A172 (cell line): ENCODE results near the gene OR2A7. TPM values are rescaled to one million over a fixed set of nuclear protein-coding genes. Genes with fewer than 3 reads are reported as not detected.
"Not testable (repeated sequence)": the region's sequence is repeated elsewhere in the genome, so short reads cannot be mapped to it uniquely, and the experiment has no call there.

Source experiments
- DNase-seq: peaks from one replicate; pipeline ENCODE4 v3.0.0-alpha.2; 2015; ENCODE audit warnings: low spot score
- total RNA-seq: library from RNA; depleted of rRNA; stranded (reverse); fragments of >200 nt; shearing (Covaris generic); gene quantifications from 2 replicates; pipeline ENCODE4 v1.2.3, GENCODE V29; 2014; rRNA removed

OR2A7 gene
- total RNA-seq, 1 experiment from 2014 or later: not detected

- no peak for DNase-seq
Measured at GRCh38 chr7:144255471-144255897, 9.1 kb downstream of the OR2A7 start.

DNA sequence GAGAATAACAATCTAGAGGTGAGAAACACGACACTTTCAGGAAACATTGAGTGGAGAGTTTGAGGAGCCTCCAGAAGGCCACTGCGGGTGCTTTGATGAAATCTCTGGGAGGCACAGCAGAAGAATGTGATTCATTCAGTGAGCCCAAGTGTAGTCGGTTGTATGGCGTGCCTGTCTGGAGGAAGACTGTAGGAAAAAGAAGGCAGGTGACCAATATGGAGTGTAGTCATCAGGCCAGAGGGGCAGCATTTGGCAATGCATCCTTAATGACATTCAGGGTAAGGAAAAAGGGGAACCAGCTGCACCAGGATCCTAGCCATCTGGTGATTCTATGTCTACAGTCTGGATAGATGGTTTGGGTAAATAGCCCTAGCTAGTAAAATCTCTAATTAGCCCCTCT lies 12.3 kb downstream of the OR2A7 start:
- not testable (repeated sequence) for DNase-seq

- not testable (repeated sequence) for DNase-seq
Measured at GRCh38 chr7:144247674-144248330, 16.8 kb downstream of the OR2A7 start.

GRCh38 chr7:144246967-144247366 lies 17.6 kb downstream of the OR2A7 start:
- DNase-seq: not testable (repeated sequence)

- DNase-seq: not testable (repeated sequence)
Measured at GRCh38 chr7:144245372-144245771, 19.2 kb downstream of the OR2A7 start.

- not testable (repeated sequence) for DNase-seq
Measured at GRCh38 chr7:144239365-144239764, 25.2 kb downstream of the OR2A7 start, which contains the start of gene OR2A42. TSS of gene OR2A42 (minus strand) at chr7:144239605. CDS start at chr7:144232843, 6,762 bp downstream.

DNA sequence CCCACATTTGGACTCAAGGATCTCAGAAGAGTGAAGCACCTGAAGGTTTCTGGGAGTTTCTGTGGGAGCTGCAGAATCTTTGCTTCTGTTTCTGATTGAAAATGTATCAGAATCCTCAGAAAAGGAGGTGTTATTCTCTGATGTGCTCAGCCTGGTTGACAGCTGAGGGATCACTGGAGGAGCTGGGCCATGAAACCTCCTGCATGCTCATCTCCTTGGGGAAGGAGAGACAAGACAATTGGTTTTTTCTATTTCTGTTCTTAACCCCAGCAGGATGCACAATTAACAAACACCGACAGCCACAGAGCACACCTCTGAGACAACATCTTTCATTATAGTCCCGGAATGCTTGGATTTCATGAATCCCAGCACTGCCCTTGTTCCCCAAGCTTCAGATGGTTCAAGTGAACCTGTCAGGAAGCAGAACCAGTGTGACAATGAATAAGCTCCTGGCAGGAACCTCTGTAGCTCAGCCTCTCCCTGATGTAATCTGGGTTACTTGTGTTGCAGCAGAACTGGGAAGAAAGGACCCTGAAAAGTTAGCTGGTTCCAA lies 26.0 kb downstream of the OR2A7 start:
- DNase-seq: not testable (repeated sequence)

DNA sequence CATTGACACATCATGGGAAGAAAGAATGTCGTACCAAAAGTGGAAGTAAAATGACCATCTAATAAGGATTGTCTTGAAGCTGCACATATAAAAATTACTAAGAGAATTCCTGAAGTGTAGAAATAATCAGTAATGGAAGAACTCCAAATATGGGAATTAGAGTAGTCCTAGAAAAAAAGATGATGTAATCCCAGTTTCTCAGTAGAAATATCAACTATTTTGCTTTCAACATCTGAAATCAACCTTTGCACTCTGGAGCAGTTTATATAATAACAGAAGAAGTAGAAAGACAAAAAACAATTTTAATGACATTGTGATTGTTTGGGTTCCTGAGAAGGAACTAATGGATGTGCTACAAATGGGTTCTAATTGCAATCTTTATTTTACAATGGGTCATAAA lies 31.6 kb downstream of the OR2A7 start:
- DNase-seq: not testable (repeated sequence)

GRCh38 chr7:144231027-144231426 lies 33.6 kb downstream of the OR2A7 start:
- DNase-seq: not testable (repeated sequence)

DNA sequence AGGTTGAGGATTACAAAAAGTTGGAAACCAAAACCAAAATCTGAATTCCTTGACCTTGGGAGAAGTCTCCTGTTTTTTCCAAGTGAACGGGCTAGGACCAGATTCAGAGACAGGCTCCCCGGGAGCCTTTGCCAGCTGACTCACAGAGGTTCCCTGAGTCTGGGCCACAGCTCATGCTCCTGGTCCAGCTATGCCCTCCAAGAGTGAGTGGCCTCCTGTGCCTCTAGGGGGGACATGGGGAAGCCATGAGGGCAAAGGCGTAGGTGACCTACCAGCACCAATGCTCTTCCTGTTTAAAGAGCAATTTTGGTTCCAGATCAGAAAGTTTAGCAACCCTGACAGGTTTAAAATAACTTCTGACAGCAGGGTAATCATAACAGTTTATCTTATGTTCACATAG lies 35.8 kb downstream of the OR2A7 start:
- not testable (repeated sequence) for DNase-seq

DNA sequence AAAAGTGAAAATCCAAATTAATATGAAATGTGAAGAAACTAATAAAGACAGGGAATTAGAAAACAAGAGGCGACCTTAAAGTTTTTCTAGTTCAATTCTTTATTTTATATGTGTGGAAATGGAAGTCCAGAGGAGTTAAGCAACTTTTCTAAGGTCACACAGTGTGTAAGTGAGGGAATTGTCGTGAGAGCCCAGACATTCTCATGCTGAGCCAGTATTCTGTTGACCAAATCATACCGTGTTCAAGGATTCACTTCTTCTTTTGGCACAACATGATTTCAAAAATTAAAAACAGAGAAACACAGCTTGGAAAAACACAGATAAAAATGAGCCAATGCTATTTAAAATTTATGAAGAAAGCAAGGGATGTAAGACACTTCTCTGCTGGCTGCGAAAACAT lies 37.7 kb downstream of the OR2A7 start:
- DNase-seq: not testable (repeated sequence)

DNA sequence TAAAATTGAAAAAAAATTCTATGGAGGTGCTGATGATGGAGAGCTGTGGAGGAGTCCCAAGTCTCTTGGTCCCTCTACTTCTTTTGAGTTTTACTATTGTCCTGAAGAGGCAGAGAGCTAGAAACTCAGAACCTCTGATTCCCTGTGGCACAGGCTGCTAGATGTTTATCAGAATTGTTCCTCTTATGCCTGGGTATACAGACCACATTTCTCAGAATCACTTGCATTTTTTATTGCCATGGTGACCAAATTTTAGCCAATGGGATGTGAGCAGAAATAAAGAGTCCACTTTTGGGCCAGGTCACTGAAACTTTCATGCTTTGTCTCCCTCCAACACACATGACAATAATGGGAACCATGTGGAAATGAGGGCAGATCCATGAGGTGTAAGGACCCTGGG lies 40.9 kb downstream of the OR2A7 start:
- DNase-seq: not testable (repeated sequence)

DNA sequence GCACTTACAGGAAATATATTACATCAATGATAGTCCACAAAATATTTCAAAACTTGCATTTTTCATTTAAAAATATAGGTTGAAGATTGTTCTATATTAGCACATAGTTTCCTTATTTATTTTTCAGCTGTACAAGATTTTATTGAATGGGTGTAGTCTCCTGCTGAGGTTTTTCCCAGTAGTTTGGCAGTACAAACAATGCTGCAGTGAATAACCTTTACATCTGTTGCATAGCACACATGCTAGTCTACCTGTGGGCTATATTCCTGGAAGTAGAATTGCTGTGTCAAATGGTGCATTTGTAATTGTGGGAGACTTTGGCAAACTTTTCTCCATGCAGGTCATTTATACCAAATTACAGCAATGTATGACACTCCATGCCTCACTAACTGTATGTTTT lies 44.1 kb downstream of the OR2A7 start:
- not testable (repeated sequence) for DNase-seq

GRCh38 chr7:144219149-144219548 lies 45.4 kb downstream of the OR2A7 start:
- DNase-seq: not testable (repeated sequence)

GRCh38 chr7:144218581-144218980 lies 46.0 kb downstream of the OR2A7 start:
- DNase-seq: not testable (repeated sequence)

GRCh38 chr7:144217200-144217599 lies 47.4 kb downstream of the OR2A7 start:
- not testable (repeated sequence) for DNase-seq

Other genes starting within 250 kb of the OR2A7 start
- not detected in 2 replicates for gene OR2A5, start 215.8 kb downstream of the OR2A7 start, total RNA-seq
- not detected in 2 replicates for gene OR2A25, start 195.0 kb downstream of the OR2A7 start, total RNA-seq
- gene OR2A12, start 178.5 kb downstream of the OR2A7 start, total RNA-seq: not detected in 2 replicates
- gene OR2A2, start 155.2 kb downstream of the OR2A7 start, total RNA-seq: not detected in 2 replicates
- not detected in 2 replicates for gene OR2A14, start 141.6 kb downstream of the OR2A7 start, total RNA-seq
- not detected in 2 replicates for gene CTAGE4, start 81.3 kb downstream of the OR2A7 start, total RNA-seq
- gene ARHGEF35, start 69.0 kb downstream of the OR2A7 start, total RNA-seq: not detected in 2 replicates
- gene OR2A42, start 25.2 kb downstream of the OR2A7 start, total RNA-seq: not detected in 2 replicates
- gene CTAGE8, start 4.5 kb upstream of the OR2A7 start, total RNA-seq: not detected in 2 replicates
- not detected in 2 replicates for gene OR2A1, start 47.6 kb upstream of the OR2A7 start, total RNA-seq
- gene ARHGEF5, start 90.6 kb upstream of the OR2A7 start, total RNA-seq: not detected in 2 replicates
- not detected in 2 replicates for gene NOBOX, start 138.9 kb upstream of the OR2A7 start, total RNA-seq